HepG2 (cell line): ENCODE data around the gene KCND3.

Experiments
- CBX5 ChIP-seq: sonication (generic); formaldehyde crosslinking; IDR thresholded peaks from 2 replicates; pipeline ENCODE4 v1.4.0; 2020; ENCODE audit warnings: missing genetic modification reagents, borderline replicate concordance
- NFYB ChIP-seq: sonication (generic); formaldehyde crosslinking; IDR thresholded peaks from 2 replicates; pipeline ENCODE4 v1.4.0; 2020; ENCODE audit warnings: missing genetic modification reagents
- ZNF572 ChIP-seq: sonication (generic); formaldehyde crosslinking; IDR thresholded peaks from 2 replicates; pipeline ENCODE4 v1.5.1; 2020; ENCODE audit warnings: mild to moderate bottlenecking, missing genetic modification reagents
- TF ChIP-seq, protein P1 (sequence below): sonication (generic); formaldehyde crosslinking; IDR thresholded peaks from 2 replicates; pipeline ENCODE4 v1.4.0; 2020; ENCODE audit warnings: mild to moderate bottlenecking, missing genetic modification reagents
- TF ChIP-seq, protein P2 (sequence below): sonication (generic); formaldehyde crosslinking; IDR thresholded peaks from 2 replicates; pipeline ENCODE4 v1.5.0; 2020; ENCODE audit warnings: mild to moderate bottlenecking, missing genetic modification reagents, moderate library complexity
- TF ChIP-seq, protein P3 (sequence below): IDR thresholded peaks from 2 replicates; pipeline ENCODE4 v1.6.1; 2016; ENCODE audit warnings: low read depth, missing genetic modification reagents, missing compliant biosample characterization
- TF ChIP-seq, protein P4 (sequence below): sonication (generic); formaldehyde crosslinking; IDR thresholded peaks from 2 replicates; pipeline ENCODE4 v1.5.1; 2020; ENCODE audit warnings: mild to moderate bottlenecking, missing genetic modification reagents, moderate library complexity

DNA sequence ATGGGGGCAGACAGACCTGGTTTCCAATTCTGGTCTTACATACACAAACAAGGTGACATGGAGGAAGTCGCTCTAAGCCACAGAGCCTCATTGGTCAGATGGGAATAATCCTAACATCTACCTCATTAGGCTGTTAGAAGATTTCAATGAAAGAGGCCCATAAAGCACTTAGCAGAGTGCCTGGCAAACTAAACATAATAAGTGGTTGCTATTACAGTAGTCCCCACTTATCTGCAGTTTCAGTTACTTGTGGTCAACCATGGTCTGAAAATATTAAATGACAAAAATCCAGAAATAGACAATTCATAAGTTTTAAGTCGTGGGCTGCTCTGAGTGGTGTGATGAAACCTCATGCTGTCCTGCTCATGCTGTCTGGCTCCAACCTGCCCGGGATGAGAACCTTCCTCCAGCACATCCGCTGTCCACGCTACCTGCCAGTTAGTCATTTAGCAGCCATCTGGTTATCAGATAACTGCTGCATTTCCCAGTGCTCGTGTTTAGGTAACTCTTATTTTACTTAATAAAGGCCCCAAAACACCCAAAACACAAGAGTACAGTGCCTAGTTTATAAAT lies 121.5 kb downstream of the KCND3 start:
- TF ChIP-seq NFYB (CRISPR knock-in tag): no peak
- TF ChIP-seq, protein P1, sequence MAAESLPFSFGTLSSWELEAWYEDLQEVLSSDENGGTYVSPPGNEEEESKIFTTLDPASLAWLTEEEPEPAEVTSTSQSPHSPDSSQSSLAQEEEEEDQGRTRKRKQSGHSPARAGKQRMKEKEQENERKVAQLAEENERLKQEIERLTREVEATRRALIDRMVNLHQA: no peak
- TF ChIP-seq, protein P2, sequence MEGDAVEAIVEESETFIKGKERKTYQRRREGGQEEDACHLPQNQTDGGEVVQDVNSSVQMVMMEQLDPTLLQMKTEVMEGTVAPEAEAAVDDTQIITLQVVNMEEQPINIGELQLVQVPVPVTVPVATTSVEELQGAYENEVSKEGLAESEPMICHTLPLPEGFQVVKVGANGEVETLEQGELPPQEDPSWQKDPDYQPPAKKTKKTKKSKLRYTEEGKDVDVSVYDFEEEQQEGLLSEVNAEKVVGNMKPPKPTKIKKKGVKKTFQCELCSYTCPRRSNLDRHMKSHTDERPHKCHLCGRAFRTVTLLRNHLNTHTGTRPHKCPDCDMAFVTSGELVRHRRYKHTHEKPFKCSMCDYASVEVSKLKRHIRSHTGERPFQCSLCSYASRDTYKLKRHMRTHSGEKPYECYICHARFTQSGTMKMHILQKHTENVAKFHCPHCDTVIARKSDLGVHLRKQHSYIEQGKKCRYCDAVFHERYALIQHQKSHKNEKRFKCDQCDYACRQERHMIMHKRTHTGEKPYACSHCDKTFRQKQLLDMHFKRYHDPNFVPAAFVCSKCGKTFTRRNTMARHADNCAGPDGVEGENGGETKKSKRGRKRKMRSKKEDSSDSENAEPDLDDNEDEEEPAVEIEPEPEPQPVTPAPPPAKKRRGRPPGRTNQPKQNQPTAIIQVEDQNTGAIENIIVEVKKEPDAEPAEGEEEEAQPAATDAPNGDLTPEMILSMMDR (CRISPR knock-in tag): no peak
- TF ChIP-seq, protein P3, sequence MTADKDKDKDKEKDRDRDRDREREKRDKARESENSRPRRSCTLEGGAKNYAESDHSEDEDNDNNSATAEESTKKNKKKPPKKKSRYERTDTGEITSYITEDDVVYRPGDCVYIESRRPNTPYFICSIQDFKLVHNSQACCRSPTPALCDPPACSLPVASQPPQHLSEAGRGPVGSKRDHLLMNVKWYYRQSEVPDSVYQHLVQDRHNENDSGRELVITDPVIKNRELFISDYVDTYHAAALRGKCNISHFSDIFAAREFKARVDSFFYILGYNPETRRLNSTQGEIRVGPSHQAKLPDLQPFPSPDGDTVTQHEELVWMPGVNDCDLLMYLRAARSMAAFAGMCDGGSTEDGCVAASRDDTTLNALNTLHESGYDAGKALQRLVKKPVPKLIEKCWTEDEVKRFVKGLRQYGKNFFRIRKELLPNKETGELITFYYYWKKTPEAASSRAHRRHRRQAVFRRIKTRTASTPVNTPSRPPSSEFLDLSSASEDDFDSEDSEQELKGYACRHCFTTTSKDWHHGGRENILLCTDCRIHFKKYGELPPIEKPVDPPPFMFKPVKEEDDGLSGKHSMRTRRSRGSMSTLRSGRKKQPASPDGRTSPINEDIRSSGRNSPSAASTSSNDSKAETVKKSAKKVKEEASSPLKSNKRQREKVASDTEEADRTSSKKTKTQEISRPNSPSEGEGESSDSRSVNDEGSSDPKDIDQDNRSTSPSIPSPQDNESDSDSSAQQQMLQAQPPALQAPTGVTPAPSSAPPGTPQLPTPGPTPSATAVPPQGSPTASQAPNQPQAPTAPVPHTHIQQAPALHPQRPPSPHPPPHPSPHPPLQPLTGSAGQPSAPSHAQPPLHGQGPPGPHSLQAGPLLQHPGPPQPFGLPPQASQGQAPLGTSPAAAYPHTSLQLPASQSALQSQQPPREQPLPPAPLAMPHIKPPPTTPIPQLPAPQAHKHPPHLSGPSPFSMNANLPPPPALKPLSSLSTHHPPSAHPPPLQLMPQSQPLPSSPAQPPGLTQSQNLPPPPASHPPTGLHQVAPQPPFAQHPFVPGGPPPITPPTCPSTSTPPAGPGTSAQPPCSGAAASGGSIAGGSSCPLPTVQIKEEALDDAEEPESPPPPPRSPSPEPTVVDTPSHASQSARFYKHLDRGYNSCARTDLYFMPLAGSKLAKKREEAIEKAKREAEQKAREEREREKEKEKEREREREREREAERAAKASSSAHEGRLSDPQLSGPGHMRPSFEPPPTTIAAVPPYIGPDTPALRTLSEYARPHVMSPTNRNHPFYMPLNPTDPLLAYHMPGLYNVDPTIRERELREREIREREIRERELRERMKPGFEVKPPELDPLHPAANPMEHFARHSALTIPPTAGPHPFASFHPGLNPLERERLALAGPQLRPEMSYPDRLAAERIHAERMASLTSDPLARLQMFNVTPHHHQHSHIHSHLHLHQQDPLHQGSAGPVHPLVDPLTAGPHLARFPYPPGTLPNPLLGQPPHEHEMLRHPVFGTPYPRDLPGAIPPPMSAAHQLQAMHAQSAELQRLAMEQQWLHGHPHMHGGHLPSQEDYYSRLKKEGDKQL (CRISPR knock-in tag): no peak
- TF ChIP-seq, protein P4, sequence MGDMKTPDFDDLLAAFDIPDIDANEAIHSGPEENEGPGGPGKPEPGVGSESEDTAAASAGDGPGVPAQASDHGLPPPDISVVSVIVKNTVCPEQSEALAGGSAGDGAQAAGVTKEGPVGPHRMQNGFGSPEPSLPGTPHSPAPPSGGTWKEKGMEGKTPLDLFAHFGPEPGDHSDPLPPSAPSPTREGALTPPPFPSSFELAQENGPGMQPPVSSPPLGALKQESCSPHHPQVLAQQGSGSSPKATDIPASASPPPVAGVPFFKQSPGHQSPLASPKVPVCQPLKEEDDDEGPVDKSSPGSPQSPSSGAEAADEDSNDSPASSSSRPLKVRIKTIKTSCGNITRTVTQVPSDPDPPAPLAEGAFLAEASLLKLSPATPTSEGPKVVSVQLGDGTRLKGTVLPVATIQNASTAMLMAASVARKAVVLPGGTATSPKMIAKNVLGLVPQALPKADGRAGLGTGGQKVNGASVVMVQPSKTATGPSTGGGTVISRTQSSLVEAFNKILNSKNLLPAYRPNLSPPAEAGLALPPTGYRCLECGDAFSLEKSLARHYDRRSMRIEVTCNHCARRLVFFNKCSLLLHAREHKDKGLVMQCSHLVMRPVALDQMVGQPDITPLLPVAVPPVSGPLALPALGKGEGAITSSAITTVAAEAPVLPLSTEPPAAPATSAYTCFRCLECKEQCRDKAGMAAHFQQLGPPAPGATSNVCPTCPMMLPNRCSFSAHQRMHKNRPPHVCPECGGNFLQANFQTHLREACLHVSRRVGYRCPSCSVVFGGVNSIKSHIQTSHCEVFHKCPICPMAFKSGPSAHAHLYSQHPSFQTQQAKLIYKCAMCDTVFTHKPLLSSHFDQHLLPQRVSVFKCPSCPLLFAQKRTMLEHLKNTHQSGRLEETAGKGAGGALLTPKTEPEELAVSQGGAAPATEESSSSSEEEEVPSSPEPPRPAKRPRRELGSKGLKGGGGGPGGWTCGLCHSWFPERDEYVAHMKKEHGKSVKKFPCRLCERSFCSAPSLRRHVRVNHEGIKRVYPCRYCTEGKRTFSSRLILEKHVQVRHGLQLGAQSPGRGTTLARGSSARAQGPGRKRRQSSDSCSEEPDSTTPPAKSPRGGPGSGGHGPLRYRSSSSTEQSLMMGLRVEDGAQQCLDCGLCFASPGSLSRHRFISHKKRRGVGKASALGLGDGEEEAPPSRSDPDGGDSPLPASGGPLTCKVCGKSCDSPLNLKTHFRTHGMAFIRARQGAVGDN: no peak
- no peak for TF ChIP-seq CBX5
- no peak for TF ChIP-seq ZNF572 (CRISPR knock-in tag)
